Activated CD4-positive, alpha-beta memory T cell treated with anti-CD3 and anti-CD28 coated beads for 36 hours (primary cell): ENCODE measurements around the gene CA10. TPM values are rescaled to one million over a fixed set of nuclear protein-coding genes. Genes with fewer than 3 reads are reported as not detected.

Source experiments
- CTCF ChIA-PET: fragments of 350-600 bp; sonication (Branson Sonifier 250); formaldehyde crosslinking; loops from one replicate; lab custom pipeline; 2021; ENCODE audit warnings: antibody characterized with exemption, inconsistent platforms; lab: Charles Lee
- POLR2A ChIA-PET: fragments of 350-600 bp; sonication (Branson Sonifier 250); formaldehyde crosslinking; loops from one replicate; lab custom pipeline; 2021; ENCODE audit warnings: antibody characterized with exemption; lab: Charles Lee
- DNase-seq: peaks from one replicate; pipeline ENCODE4 v3.0.0-alpha.2; 2020
- H3K27ac Mint-ChIP-seq: one replicate; pipeline ENCODE4 v1.8.0; 2021; ENCODE audit warnings: mixed read lengths
- H3K27me3 Mint-ChIP-seq: one replicate; pipeline ENCODE4 v1.8.0; 2021; ENCODE audit warnings: mixed read lengths
- H3K36me3 Mint-ChIP-seq: one replicate; pipeline ENCODE4 v1.8.0; 2021; ENCODE audit warnings: mixed read lengths
- H3K4me1 Mint-ChIP-seq: one replicate; pipeline ENCODE4 v1.8.0; 2021; ENCODE audit warnings: low read depth, mixed read lengths
- H3K4me3 Mint-ChIP-seq: one replicate; pipeline ENCODE4 v1.8.0; 2021; ENCODE audit warnings: mild to moderate bottlenecking, mixed read lengths
- H3K9me3 Mint-ChIP-seq: one replicate; pipeline ENCODE4 v1.8.0; 2021; ENCODE audit warnings: mixed read lengths
- intact Hi-C: fragments of 100-400 bp; cut with micrococcal nuclease; formaldehyde crosslinking; loops from one replicate; pipeline ENCODE4 v1.15.1; 2023
- total RNA-seq, 2 experiments: library from RNA; stranded (reverse); gene quantifications; one replicate each; pipeline ENCODE4 v1.2.3, GENCODE V29; 2021

The CA10 gene
- total RNA-seq, 2 experiments from 2014 or later, result not detected

DNA sequence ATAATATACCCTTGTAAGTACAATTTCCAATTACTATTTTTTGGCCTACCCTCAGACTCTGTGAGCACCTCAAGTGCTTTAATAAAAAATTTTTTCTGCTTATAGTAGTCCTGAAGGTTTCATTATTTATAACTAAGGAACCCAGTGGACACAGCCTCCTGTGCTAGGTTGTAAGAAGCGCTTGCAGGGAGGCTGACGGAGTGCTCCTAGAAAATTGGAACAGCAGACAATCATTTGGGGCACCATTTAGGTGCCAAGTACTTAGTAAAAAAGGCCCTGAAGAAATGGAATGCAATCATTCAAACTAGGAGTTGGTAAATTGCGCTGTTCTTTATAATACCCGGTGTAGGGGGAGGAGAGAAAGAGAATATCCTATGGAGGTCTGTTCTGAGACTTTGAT lies 19.8 kb downstream of the CA10 start:
- Mint-ChIP-seq H3K4me3 (no peak overlapping the region), H3K4me1 (no peaks in the 10 kb centered on the region)
- CTCF ChIA-PET, result no interaction called here

DNA sequence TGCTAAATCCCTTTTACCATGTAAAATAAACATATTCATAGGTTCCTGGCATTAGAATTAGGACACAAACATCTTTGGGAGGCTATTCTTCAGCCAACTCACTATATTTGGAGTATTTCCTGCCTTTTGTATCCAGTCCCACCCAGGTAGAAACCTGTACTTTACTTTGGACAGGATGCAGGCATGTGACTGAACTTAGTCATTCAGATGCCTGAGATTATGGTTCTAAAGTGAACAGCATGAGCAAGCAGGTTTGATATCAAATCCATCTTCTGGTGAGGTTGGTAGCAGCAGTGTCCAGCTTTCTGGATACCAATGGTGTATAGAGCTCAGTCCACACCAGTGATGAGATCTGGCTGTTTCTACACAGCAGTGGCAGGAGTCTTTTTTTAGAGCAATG lies 20.2 kb downstream of the CA10 start:
- Mint-ChIP-seq H3K36me3 (no peaks in the 10 kb centered on the region), H3K9me3 (no peaks in the 10 kb centered on the region), H3K4me3 (no peak overlapping the region), H3K27ac (no peak overlapping the region), H3K4me1 (no peaks in the 10 kb centered on the region), H3K27me3 (peaks cover 5% of the 10 kb centered on the region)
- CTCF ChIA-PET, result interaction anchor here (0.6 kb wide), 1 partner anchor 767 kb away, joined by 4 read pairs; no protein-coding TSS in a partner anchor
- intact Hi-C loops, result no loop called here
- no peak for DNase-seq
- POLR2A ChIA-PET, result no interaction called here

More for the DNA sequence above, 19.8 kb downstream of the CA10 start:
- H3K27ac Mint-ChIP-seq, result no peak overlapping the region
- H3K27me3 Mint-ChIP-seq, result peaks cover 5% of the 10 kb centered on the region
- H3K36me3 Mint-ChIP-seq, result no peaks in the 10 kb centered on the region
- DNase-seq, result no peak
- H3K9me3 Mint-ChIP-seq, result no peaks in the 10 kb centered on the region
- intact Hi-C loops, result no loop called here
- POLR2A ChIA-PET, result no interaction called here

DNA sequence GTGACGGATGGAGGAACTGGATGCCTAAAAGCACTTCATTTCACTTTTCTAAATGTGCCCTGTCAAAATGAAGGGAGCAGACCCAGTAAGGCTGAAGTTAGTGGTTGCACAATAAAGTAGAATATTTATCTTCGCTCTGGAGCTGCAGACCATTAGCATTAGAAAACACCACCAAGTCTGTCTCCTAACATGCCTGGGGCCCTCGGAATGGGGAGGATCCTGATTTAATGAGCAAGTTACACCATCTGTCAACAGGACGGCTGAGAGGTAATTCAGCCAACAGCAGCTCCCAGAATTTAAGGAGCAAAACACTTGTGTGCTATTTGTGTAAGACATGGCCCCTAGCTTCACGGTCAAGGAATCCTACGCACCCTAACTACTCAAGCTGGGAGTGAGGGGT lies 22.3 kb downstream of the CA10 start:
- no peaks in the 10 kb centered on the region for H3K9me3 Mint-ChIP-seq
- H3K4me1 Mint-ChIP-seq, result no peaks in the 10 kb centered on the region
- no peak overlapping the region for H3K27ac Mint-ChIP-seq
- H3K27me3 Mint-ChIP-seq, result peaks cover 2% of the 10 kb centered on the region
- H3K4me3 Mint-ChIP-seq, result no peak overlapping the region
- H3K36me3 Mint-ChIP-seq, result no peaks in the 10 kb centered on the region
- DNase-seq, result no peak
- ChIA-PET CTCF (no interaction called here), POLR2A (no interaction called here)
- intact Hi-C loops, result no loop called here

DNA sequence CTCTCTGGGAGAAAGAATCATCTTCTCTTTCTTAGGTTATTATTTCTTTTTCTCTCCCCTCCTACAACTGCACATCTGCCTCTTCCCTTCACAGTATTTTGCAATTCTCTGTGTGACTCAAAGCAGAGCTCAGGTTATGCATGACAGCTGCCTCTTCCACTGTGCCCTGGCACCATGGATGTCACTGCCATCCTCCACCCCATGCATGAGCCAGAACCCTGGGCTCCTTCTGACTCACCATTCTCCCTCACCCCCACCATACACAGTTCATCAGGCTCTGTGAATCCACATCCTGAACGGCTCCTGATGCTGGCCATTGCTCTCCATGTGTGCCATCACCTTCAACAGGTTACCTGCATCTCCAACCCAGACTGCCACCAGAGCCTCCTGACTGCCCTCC lies 23.9 kb downstream of the CA10 start:
- Mint-ChIP-seq H3K9me3 (no peaks in the 10 kb centered on the region), H3K27ac (no peak overlapping the region), H3K27me3 (no peaks in the 10 kb centered on the region), H3K4me1 (no peaks in the 10 kb centered on the region), H3K36me3 (no peaks in the 10 kb centered on the region), H3K4me3 (no peak overlapping the region)
- POLR2A ChIA-PET, result no interaction called here
- no peak for DNase-seq
- CTCF ChIA-PET, result no interaction called here
- intact Hi-C loops, result no loop called here

GRCh38 chr17:52128721-52129120 lies 29.8 kb downstream of the CA10 start:
- POLR2A ChIA-PET, result no interaction called here
- H3K36me3 Mint-ChIP-seq, result no peaks in the 10 kb centered on the region
- no peak for DNase-seq
- no peak overlapping the region for H3K27ac Mint-ChIP-seq
- H3K27me3 Mint-ChIP-seq, result peaks cover 9% of the 10 kb centered on the region
- H3K4me1 Mint-ChIP-seq, result no peaks in the 10 kb centered on the region
- CTCF ChIA-PET, result no interaction called here
- intact Hi-C loops, result no loop called here
- H3K9me3 Mint-ChIP-seq, result no peaks in the 10 kb centered on the region
- no peak overlapping the region for H3K4me3 Mint-ChIP-seq

DNA sequence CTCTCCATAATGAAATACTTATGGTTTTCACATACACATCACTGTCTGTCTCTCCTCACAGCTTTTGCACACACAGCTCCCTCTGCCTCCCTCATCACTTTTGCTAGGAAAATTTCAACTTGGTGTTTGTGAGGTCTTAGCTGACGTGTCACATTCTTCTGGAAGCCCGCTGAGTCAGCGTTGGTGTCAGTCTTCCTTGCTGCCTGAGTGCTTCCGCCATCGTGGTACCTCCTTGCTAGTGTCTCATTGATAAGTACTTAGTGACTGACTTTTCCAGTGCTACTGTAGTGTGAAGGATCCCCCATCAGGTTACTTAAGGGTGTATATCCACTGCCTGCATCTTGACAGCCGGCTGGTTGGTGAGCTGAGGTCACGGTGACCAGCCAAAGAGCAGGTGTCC lies 33.5 kb downstream of the CA10 start:
- POLR2A ChIA-PET, result no interaction called here
- CTCF ChIA-PET, result no interaction called here
- intact Hi-C loops, result no loop called here
- DNase-seq, result no peak
- Mint-ChIP-seq H3K36me3 (no peaks in the 10 kb centered on the region), H3K9me3 (no peaks in the 10 kb centered on the region), H3K4me3 (no peak overlapping the region), H3K27me3 (peaks cover 14% of the 10 kb centered on the region), H3K4me1 (no peaks in the 10 kb centered on the region), H3K27ac (no peak overlapping the region)

DNA sequence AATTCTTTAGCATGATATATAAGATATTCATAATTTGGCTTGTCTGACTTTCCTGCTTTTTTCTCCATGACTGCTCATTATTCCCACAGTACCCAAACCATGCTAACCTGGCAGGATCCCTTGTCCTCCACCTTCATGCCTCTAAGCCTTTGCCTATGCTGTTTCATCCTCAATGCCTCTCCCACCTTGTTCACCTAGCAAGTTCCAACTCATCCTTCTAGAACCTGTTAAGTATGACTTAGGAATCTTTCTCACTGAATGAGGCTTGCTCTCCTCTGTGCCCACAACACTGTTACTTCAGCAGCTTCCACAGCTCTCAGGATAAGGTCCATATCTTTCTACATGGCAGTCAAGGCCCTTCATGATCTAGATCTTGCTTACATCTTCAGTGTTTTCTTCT lies 34.0 kb downstream of the CA10 start:
- intact Hi-C loops, result no loop called here
- H3K36me3 Mint-ChIP-seq, result no peaks in the 10 kb centered on the region
- POLR2A ChIA-PET, result no interaction called here

DNA sequence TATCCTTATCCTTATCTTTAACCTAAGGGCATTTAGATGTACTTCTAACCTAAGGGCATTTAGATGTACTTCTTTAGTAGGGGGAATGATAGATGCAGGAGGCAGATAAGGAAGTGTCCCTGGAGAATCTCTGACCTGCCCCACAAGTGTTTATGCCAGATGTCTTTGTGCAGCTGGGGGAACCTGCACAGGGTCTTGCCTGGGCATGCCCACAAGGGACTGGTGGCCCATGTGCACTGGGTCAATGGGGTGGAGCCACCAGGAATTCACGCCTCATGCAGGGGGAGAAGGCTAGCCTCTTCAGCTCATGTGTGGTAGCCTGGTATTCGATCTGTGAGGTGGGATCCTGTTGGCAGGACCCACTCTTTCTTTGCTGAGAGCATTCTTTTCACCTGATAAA lies 38.0 kb downstream of the CA10 start:
- intact Hi-C loops, result no loop called here
- peaks cover 5% of the 10 kb centered on the region for H3K27me3 Mint-ChIP-seq
- no peaks in the 10 kb centered on the region for H3K36me3 Mint-ChIP-seq
- no peak overlapping the region for H3K4me3 Mint-ChIP-seq
- POLR2A ChIA-PET, result no interaction called here
- DNase-seq, result no peak
- no peaks in the 10 kb centered on the region for H3K4me1 Mint-ChIP-seq
- H3K27ac Mint-ChIP-seq, result no peak overlapping the region
- CTCF ChIA-PET, result no interaction called here
- H3K9me3 Mint-ChIP-seq, result no peaks in the 10 kb centered on the region

More for the DNA sequence above, 34.0 kb downstream of the CA10 start:
- Mint-ChIP-seq H3K4me1 (no peaks in the 10 kb centered on the region), H3K27me3 (peaks cover 14% of the 10 kb centered on the region), H3K9me3 (no peaks in the 10 kb centered on the region), H3K4me3 (no peak overlapping the region), H3K27ac (no peak overlapping the region)
- CTCF ChIA-PET, result no interaction called here
- DNase-seq, result no peak

- Mint-ChIP-seq H3K27ac (no peak overlapping the region), H3K4me3 (no peak overlapping the region), H3K9me3 (no peaks in the 10 kb centered on the region), H3K36me3 (no peaks in the 10 kb centered on the region), H3K4me1 (no peaks in the 10 kb centered on the region), H3K27me3 (peaks cover 10% of the 10 kb centered on the region)
- CTCF ChIA-PET, result no interaction called here
- POLR2A ChIA-PET, result no interaction called here
- DNase-seq, result no peak
- intact Hi-C loops, result no loop called here
These were observed 47.5 kb downstream of the CA10 start for GRCh38 chr17:52110923-52111581.

GRCh38 chr17:52106638-52107261 lies 51.8 kb downstream of the CA10 start:
- H3K27me3 Mint-ChIP-seq, result peaks cover 10% of the 10 kb centered on the region
- DNase-seq, result peak; percentile 46
- POLR2A ChIA-PET, result no interaction called here
- no peaks in the 10 kb centered on the region for H3K4me1 Mint-ChIP-seq
- no peaks in the 10 kb centered on the region for H3K9me3 Mint-ChIP-seq
- H3K36me3 Mint-ChIP-seq, result no peaks in the 10 kb centered on the region
- intact Hi-C loops, result loop anchor here (1.0 kb wide), 1 partner anchor 342 kb away; no protein-coding TSS in a partner anchor
- H3K27ac Mint-ChIP-seq, result no peak overlapping the region
- H3K4me3 Mint-ChIP-seq, result no peak overlapping the region
- CTCF ChIA-PET, result interaction anchor here (0.6 to 2.4 kb wide), 10 partner anchors 10 to 735 kb away, joined by 3 to 42 read pairs (median 4); no protein-coding TSS in a partner anchor

GRCh38 chr17:52106072-52106471 lies 52.4 kb downstream of the CA10 start:
- intact Hi-C loops, result loop anchor here (1.0 kb wide), 1 partner anchor 342 kb away; no protein-coding TSS in a partner anchor
- no peak overlapping the region for H3K4me3 Mint-ChIP-seq
- peaks cover 10% of the 10 kb centered on the region for H3K27me3 Mint-ChIP-seq
- no peak overlapping the region for H3K27ac Mint-ChIP-seq
- ChIA-PET CTCF (interaction anchor here (0.7 to 2.4 kb wide), 8 partner anchors 8 to 734 kb away, joined by 3 to 42 read pairs (median 5); no protein-coding TSS in a partner anchor), POLR2A (no interaction called here)
- H3K9me3 Mint-ChIP-seq, result no peaks in the 10 kb centered on the region
- no peaks in the 10 kb centered on the region for H3K36me3 Mint-ChIP-seq
- DNase-seq, result peak; percentile 9
- H3K4me1 Mint-ChIP-seq, result no peaks in the 10 kb centered on the region

GRCh38 chr17:52105591-52105990 lies 52.9 kb downstream of the CA10 start:
- Mint-ChIP-seq H3K9me3 (no peaks in the 10 kb centered on the region), H3K4me1 (no peaks in the 10 kb centered on the region), H3K27ac (no peak overlapping the region), H3K27me3 (peaks cover 10% of the 10 kb centered on the region), H3K4me3 (no peak overlapping the region), H3K36me3 (no peaks in the 10 kb centered on the region)
- intact Hi-C loops, result no loop called here
- ChIA-PET POLR2A (no interaction called here), CTCF (interaction anchor here (0.7 to 2.4 kb wide), 8 partner anchors 9 to 734 kb away, joined by 3 to 42 read pairs (median 5); no protein-coding TSS in a partner anchor)
- no peak for DNase-seq
